GM18520 (cell line): Measurements from ENCODE around the gene FTCD.
"Not testable (repeated sequence)": the region's sequence is repeated elsewhere in the genome, so short reads cannot be mapped to it uniquely, and the experiment has no call there.

Source experiments
- ATAC-seq: cut with Tn5 transposase; IDR thresholded peaks from one replicate; pipeline ENCODE4 v1.9.1; 2021; ENCODE audit not compliant: unreplicated experiment

The FTCD gene

GRCh38 chr21:46154155-46154954, 1.0 kb downstream of the FTCD start:
- ATAC-seq, result no peak

DNA sequence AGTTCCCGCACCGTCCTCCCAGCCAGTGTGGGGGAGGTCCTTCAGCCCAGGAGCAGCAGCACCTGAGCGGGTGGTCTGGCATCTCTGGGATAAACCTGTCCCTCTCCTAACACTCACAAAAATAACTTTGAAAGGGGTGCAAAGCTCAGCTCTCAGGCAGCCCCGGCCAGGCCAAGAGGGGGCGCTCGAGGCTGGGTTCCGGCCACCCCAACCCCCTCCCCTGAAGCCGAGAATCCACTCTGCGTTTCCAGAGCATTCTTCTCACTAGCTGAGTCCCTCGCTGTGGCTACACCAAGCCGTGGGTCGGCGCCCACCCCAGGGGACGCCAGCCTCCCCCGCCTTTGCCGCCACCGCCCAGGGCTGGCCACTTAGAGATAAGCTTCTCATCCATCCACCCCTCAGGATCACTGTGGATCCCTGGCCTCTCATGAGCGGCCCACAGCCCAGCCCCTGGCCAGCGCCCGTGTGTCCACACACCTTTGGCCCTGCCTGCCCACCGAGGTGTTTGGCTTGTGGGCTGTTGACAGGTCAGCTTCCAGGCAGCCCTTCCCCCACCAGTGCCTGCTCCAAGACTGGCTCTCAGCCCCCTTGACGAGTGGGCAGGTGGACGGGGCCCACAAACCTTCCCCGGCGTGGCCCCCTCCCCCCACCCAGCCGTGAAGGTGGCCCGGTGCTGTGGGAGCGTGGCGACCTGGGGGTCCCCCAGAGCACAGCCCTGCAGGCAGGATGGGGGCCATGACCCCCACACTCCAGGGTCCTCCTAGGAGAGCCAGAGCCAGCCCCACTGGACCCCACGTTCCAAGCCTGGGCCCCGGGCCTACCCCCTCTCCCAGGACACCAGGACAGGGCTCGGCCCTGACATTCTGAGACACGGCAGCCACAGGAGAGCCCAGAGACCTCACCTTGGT, 1.9 kb downstream of the FTCD start:
- ATAC-seq, result no peak

- ATAC-seq, result no peak
Observed at GRCh38 chr21:46152927-46153246, 2.5 kb downstream of the FTCD start.

DNA sequence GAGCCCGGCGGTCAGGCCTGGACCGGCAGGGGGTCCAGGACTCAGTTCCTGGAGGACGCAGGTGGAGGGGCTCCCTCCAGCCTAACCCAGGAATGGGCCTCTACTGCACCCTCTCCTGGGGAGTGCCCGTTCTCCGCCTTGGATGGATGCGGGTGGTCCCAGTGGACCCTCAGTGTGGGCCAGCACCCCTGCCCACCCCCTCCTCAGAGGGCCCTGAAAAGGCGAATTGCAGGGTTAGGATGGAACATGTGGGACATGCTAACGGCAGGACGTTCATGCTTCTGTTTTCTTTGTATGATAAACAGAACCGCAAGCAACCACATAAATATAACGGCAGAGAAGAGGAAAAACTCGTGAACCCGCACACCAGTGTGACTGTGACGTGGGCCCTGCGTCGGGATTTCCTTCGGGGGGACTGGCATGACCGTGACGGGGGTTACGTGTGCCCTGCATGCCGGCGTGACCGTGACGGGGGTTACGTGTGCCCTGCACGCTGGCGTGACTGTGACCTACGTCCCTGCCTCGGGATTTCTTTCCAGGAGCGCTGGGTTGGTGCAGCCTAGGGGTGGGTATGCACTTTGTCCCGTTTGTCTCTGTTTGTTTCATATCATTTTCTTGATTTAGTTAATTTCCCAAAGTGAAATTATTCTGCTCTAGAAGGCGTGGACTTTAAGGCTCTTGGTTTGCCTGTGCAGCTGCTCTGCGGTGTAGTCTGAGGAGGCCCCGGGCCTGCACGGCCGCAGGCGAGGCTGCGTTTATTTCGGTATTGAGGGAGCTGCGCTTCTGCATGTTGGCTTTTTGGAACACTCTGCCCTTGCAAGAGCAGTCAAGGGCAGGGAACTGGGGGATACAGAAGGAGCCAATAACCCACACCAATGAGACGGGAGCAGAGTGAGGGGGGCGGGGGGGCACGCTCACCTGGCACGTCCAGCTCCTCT, 3.1 kb downstream of the FTCD start:
- ATAC-seq, result no peak

- no peak for ATAC-seq
Observed at GRCh38 chr21:46151261-46151988, 4.0 kb downstream of the FTCD start.

GRCh38 chr21:46150491-46151121, 4.8 kb downstream of the FTCD start:
- ATAC-seq, result no peak

GRCh38 chr21:46150073-46150472, 5.3 kb downstream of the FTCD start:
- ATAC-seq, result no peak

GRCh38 chr21:46149205-46149901, 6.0 kb downstream of the FTCD start:
- no peak for ATAC-seq

GRCh38 chr21:46148106-46148505, 7.3 kb downstream of the FTCD start:
- ATAC-seq, result no peak

DNA sequence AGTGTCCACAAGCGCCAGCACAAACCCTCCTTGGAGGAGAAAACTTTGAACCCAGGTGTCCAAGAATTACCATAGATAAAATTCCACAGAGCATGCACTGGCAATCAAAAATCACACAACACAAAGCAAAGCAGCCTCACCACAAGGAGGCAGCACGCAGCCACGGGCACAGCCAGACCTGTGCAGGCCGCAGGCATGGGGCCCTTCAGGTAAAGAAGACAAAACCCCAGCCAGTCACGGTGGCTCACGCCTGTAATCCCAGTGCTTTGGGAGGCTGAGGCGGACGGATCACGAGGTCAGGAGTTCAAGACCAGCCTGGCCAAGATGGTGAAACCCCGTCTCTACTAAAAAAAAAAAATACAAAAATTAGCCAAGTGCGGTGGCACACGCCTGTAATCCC, 8.0 kb downstream of the FTCD start:
- not testable (repeated sequence) for ATAC-seq

- ATAC-seq, result no peak
Observed at GRCh38 chr21:46146856-46147255, 8.5 kb downstream of the FTCD start.

DNA sequence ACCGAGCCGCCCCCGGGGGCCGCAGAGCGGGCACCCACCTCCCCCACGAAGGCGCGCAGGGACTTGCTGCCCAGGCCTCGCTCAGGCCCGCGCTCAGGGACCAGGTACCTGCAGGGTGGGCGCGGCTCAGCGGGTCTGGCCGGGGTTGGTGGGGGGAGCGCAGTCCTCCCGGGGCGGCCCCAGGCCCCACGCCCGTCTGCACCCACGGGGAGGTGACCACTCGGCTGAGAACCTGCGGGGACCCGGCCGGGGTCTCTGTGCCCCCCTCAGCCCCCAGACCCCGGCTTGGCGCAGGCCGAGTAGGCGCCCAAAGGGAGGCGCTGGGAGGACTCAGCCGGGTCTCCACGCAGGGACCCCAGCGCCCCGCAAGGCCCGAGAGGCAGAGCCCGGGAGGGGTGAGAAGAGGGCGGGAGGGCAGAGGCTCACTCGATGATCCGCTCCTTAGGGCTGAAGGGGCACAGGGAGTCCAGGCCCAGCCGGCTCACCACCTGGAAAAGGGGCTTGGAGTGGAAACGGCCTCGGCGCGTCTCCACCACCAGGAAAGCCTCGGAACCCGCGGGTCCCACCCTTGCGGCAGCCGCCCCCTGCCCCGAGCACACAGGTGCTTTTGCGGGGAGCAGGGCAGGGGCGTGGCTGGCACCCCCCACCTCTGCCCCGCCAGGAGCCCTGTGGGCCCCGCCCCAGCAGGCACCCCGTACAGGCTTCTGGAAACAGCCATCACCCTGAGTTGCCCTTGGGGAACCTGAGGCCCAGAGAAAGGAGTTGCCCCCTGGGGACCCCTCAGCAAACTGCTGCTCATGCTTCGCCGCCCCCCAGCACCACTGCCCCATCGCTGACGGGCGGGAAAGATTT, 9.3 kb downstream of the FTCD start:
- no peak for ATAC-seq

GRCh38 chr21:46145159-46145839, 10.1 kb downstream of the FTCD start:
- no peak for ATAC-seq

DNA sequence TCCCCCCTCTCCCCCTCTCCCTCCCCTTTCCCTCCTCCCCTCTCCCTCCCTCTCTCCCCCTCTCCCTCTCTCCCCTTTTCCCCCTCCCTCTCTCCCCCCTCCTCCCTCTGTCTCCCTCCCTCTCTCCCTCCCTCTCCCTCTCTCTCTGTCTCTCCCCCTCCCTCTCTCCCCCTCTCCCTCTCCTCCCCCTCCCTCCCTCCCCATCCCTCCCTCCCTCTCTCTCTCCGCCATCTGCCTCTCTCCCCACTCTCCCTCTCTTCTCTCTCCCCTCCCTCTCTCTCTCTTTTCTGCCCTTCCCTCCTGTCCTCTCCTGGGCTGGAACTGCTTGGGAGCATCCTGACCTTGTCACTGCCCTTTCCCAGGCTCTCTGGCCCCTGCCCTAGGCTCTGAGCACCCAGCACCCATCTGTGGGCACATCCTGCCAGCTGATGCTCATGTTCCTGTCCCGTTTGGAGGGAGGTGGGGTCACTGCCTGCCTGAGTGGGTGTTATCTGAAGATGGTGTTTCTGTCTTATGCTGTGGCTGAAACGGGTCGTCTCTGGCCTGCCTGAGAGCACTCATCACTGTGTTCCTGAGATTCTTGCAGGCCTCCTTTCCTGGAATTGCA, 10.8 kb downstream of the FTCD start:
- no peak for ATAC-seq

DNA sequence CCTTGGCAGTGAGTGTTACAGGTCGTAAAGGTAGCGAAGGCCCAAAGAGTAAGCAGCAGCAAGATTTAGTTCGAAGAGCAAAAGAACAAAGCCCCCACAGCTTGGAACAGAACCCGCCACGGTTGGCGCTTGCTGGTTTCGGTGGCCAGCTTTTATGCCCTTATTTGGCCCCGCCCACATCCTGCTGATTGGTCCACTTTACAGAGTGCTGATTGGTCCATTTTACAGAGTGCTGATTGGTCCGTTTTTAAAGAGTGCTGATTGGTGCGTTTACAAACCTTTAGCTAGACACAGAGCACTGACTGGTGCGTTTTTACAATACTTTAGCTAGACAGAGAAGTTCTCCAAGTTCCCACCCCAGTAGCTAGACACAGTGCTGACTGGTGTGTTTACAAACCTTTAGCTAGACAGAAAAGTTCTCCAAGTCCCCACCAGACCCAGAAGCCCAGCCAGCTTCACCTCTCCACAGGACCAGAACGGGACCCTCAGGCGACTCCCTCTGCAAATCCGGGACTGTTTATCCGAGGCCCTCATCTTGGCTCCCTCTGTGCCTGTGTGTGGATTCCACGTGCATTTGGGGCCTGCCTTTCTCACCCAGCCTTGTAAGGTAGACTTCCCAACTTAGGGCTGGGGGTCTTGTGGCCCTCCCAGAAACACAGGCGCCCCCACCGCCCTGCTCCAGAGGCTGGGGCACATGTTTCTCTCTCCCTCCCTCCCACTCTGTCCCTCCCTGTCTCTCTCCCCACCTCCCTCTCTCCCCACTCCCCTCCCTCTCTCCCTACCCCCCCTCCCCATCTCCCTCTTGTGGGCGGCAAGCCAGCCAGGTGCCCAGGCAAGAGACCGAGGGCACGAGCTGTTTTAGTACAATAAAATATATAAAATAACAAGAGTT, 12.6 kb downstream of the FTCD start:
- ATAC-seq, result no peak

DNA sequence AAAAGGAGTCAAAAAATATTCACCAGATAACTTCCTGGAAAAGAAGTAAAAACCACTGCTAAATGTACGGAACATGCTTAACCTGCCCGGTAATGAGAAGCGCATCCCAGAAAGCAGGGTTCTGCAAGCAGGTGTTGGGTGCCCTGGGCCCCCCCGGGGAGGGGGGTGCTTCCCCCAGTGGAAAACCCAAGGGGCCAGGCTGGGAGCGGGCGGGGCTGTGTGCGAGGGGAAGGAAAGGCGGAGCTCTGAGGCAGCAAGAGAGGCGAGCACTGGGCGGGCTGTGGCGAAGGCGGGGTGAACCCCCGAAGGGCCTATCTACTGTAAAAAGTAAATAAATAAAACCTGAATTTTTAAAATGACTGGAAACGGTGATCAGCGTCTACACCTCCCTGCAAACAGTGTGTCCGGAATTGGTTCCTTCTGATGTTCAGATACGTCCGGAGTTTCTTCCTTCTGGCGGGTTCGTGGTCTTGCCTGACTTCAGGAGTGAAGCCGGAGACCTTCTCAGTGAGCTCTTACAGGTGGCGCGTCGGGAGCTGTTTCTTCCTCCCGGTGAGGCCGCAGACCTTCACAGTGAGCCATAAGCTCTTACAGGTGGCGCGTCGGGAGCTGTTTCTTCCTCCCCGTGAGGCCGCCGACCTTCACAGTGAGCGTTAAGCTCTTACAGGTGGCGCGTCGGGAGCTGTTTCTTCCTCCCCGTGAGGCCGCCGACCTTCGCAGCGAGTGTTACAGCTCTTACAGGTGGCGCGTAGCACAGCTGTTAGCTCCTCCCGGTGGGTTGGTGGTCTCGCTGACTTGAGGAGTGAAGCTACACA, 13.4 kb downstream of the FTCD start:
- no peak for ATAC-seq
